H1 (cell line): ENCODE measurements around the gene IFIT1. TPM values are rescaled to one million over a fixed set of nuclear protein-coding genes. Genes with fewer than 3 reads are reported as not detected.

ENCODE experiments used
- CEBPB ChIP-seq: IDR thresholded peaks from 2 replicates; pipeline ENCODE4 v1.6.1; 2012; ENCODE audit warnings: low read depth, low read length
- CHD7 ChIP-seq: fragments of 300-600 bp; sonication (generic); IDR thresholded peaks from 2 replicates; pipeline ENCODE4 v1.7.1; 2012; ENCODE audit warnings: low read length, moderate library complexity, mild to moderate bottlenecking, inconsistent platforms; ENCODE audit not compliant: insufficient replicate concordance
- CTBP2 ChIP-seq: IDR thresholded peaks from 2 replicates; pipeline ENCODE4 v1.7.0; 2011; ENCODE audit warnings: borderline replicate concordance, mild to moderate bottlenecking, moderate library complexity, mixed read lengths, low read length; ENCODE audit not compliant: insufficient read depth, insufficient read length
- EGR1 ChIP-seq: IDR thresholded peaks from 2 replicates; pipeline ENCODE4 v1.6.1; 2011; ENCODE audit warnings: low read depth, low read length, borderline replicate concordance
- JUN ChIP-seq: IDR thresholded peaks from 2 replicates; pipeline ENCODE4 v1.6.1; 2011; ENCODE audit warnings: low read depth, mild to moderate bottlenecking, improper control_type of control experiment, low read length
- RXRA ChIP-seq: IDR thresholded peaks from 2 replicates; pipeline ENCODE4 v1.6.1; 2011; ENCODE audit warnings: low read depth, mild to moderate bottlenecking, low read length, moderate library complexity; ENCODE audit not compliant: insufficient read depth
- polyA plus RNA-seq, 7 experiments: library from polyadenylated mRNA; depleted of rRNA in 3 of 7; stranded (reverse) in 5 of 7; unstranded in 2 of 7; fragments of >200 nt in 5 of 7; fragments of 200-250 nt in 2 of 7; gene quantifications; 1 replicate in 5 of 7; 2 replicates in 1 of 7; 4 replicates in 1 of 7; pipeline versions ENCODE4 v1.2.1 to v1.2.3, GENCODE V29; 2011 to 2013; ENCODE audit warnings: missing spikeins in 2 of 7, mixed read lengths in 2 of 7
- total RNA-seq: library from RNA; stranded (reverse); fragmentation: NEBNext Ultra II Directional; extraction: Animal tissue kit (Norgen Biotek cat#: 25700); gene quantifications from 2 replicates; pipeline ENCODE4 v1.2.1, GENCODE V29; 2021

Gene IFIT1
- total and polyA plus RNA-seq, 2 of the 8 experiments (the other 6 are each of a cell fraction or from before 2014, with no cell fraction given): 0.94 to 1.5 TPM

GRCh38 chr10:89398003-89398749, 5.8 kb downstream of the IFIT1 start (continued):
- TF ChIP-seq CHD7 (no peak), EGR1 (no peak), RXRA (no peak), JUN (no peak), CTBP2 (no peak), CEBPB (no peak)
